Activated CD4-positive, alpha-beta T cell treated with anti-CD3 and anti-CD28 coated beads, Interleukin-2, amount 50 U/mL, for 48 hours (primary cell): Measurements from ENCODE around the gene SLC25A30.
"Not testable (repeated sequence)": the region's sequence is repeated elsewhere in the genome, so short reads cannot be mapped to it uniquely, and the experiment has no call there.

Experiments used
- DNase-seq, 2 experiments: peaks; one replicate each; pipeline ENCODE4 v3.0.0-alpha.2; 2020

The SLC25A30 gene

DNA sequence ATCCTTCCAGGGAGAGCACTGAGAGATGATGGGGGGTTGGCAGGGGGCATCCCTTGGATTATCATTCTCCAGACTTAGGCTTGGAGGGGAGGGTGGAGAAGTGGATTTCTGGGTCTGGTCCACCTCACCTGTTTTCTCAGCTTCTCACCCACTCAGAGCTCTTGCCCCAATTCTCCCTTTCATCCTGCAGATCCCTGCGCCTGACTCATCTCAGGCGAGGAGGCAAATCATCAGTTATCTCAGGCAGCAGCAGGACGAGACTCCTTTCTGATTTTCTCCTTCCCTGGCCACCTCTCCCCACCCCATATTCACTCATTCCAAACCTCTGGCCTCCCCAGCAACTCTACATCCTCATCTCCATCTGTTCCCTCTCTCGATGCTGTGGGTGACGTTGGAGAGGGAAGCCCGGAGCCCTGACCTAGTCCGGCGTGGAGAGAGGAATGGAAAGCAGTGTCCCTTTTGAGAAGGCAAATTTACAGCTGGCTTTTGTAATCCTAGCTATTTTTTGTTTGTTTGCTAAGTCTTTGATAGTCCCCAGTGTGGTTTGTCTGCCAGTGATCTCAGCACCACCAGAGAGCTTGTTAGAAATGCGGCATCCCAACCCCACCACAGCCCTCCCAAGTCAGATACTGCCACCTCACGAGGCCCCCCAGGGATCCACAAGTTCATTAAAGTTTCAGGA is 53.2 kb downstream of the SLC25A30 start:
- DNase-seq: no peak

DNA sequence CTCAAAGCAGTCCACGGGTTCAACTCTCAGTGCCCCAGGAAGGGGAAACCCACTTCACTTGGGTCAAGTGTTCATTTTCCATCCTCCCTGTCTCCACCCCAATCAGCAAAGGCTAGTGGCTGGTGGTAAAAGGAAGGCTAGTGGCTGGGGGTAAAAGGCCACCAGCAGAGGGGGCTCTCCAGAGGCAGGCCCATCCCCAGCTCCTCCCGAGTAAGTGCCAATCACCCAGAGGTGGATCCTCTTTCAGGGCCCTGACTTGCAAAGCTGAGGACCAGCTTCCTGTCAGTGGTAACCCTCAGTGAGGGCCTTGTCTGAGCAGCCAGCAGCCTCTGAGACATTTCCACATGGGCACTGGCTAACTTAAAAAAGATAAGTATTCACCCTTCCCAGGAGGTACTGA is 55.2 kb downstream of the SLC25A30 start:
- no peak for DNase-seq

DNA sequence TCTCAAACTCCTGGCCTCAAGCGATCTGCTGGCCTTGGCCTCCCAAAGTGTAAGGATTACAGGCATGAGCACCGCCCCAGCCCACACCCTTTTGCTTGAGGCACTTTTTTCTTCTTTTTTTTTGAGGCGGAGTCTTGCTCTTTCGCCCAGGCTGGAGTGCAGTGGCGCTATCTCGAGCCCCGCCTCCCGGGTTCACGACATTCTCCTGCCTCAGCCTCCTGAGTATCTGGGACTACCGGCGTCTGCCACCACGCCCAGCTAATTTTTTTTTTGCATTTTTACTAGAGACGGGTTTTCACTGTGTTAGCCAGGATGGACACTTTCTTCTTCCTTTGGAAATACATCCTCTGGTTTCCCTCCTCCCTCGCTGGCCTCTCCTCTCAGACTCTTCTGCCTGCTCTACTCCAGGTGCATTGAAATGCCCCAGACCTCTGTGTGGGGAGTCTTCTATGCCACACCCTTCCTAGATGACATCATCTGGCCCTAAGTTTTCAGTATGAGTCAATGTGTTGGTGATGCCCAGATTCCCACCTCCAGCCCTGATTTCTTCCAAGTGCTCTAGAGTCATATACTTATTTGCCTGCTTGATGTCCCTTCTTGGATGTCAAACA is 56.5 kb downstream of the SLC25A30 start:
- no peak for DNase-seq

- DNase-seq: no peak
Observed at GRCh38 chr13:45356966-45357672, 61.1 kb downstream of the SLC25A30 start.

- no peak for DNase-seq
Observed at GRCh38 chr13:45353895-45354294, 64.3 kb downstream of the SLC25A30 start.

DNA sequence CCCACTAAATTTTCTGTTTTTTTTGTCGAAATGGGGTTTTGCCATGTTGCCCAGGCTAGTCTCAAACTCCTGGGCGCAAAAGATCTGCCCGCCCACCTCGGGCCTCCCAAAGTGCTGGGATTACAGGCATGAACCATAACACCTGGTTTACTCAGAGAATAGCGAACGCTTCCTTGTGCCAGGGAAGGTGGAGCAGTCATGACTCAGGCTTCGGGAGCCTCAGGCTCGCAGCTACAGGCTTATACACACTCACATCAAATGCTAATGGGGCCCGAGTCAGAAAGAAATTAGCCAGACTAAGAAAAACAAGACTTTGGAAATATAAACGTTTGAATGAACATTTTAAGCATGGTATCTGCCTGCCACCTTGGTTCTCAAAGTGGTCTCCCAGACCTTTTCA is 66.1 kb downstream of the SLC25A30 start:
- no peak for DNase-seq

DNA sequence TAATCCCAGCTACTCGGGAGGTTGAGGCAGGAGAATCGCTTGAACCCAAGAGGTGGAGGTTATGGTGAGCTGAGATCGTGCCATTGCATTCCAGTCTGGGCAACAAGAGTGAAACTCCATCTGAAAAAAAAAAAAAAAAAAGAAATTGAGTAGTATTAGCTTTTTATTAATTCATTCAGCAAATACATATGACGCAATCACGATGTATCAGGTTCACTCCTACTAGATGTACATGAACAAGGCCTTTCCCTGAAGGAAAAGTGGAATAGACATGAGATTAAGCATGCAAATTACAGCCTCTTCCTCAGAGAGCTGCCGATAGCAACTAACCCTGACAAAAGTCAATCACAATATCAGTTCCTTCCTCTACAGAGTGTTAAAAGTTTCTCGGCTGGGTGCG is 68.0 kb downstream of the SLC25A30 start:
- no peak for DNase-seq

- no peak for DNase-seq
Observed at GRCh38 chr13:45349438-45349837, 68.7 kb downstream of the SLC25A30 start.

- not testable (repeated sequence) for DNase-seq
Observed at GRCh38 chr13:45344064-45344463, 74.1 kb downstream of the SLC25A30 start.
